Stomach (tissue), 4 donors: Measurements from ENCODE around the gene CTSV.
"Not testable (repeated sequence)": the region's sequence is repeated elsewhere in the genome, so short reads cannot be mapped to it uniquely, and the experiment has no call there.

Experiments used
- CTCF ChIP-seq, 7 experiments: fragments of 450-650 bp in 4 of 7; fragments of 200-600 bp in 3 of 7; sonication (generic) in 3 of 7; IDR thresholded peaks; one replicate each; pipeline ENCODE4 v1.5.1; 2016 to 2019; ENCODE audit warnings: antibody characterized with exemption in 7 of 7, control low read depth in 2 of 7, mild to moderate bottlenecking in 1 of 7
- EP300 ChIP-seq: sonication (generic); formaldehyde crosslinking; IDR thresholded peaks from one replicate; pipeline ENCODE4 v1.6.1; 2017; ENCODE audit warnings: antibody characterized with exemption
- POLR2A ChIP-seq, 4 donors: fragments of 450-650 bp; IDR thresholded peaks; one replicate each; pipeline ENCODE4 v1.6.1; 2016; ENCODE audit warnings: antibody characterized with exemption in 4 of 4, control low read depth in 2 of 4, mild to moderate bottlenecking in 1 of 4, moderate library complexity in 1 of 4
- POLR2AphosphoS5 ChIP-seq, 3 donors: sonication (generic); formaldehyde crosslinking; IDR thresholded peaks; one replicate each; pipeline ENCODE4 v1.6.1; 2016; ENCODE audit warnings: antibody characterized with exemption in 3 of 3

DNA sequence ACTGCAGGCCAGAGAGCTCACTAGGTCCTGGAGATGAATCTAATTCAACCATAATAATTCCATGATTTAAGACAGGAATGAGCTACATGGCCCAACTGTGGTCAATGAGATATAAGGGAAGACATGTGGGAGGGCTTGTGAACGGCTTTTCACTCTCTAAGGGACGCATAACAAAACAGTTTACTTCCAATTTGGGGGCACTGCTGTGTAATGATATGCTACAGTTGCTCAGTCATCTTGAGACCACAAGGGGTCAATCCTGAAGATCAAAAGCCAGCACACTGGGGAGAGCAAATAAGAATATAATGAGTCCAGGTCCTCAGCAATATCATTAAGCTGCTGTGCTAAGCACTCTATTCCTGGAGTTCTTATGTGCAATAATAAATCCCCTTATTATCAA is 46.6 kb downstream of the CTSV start:
- not testable (repeated sequence) for TF ChIP-seq CTCF (IDR thresholded peaks at IDR 0.05); POLR2AphosphoS5 (IDR thresholded peaks at IDR 0.05); POLR2A (IDR thresholded peaks at IDR 0.05); EP300
